GM10847 (cell line): Measurements from ENCODE around the gene OPRL1.

ENCODE experiments used
- POLR2A ChIP-seq: IDR thresholded peaks from 2 replicates; pipeline ENCODE4 v1.6.1; 2011; ENCODE audit not compliant: insufficient read length; ENCODE audit errors: extremely low read depth

The OPRL1 gene

GRCh38 chr20:64115171-64115911 lies 35.5 kb downstream of the OPRL1 start:
- TF ChIP-seq POLR2A, result no peak

DNA sequence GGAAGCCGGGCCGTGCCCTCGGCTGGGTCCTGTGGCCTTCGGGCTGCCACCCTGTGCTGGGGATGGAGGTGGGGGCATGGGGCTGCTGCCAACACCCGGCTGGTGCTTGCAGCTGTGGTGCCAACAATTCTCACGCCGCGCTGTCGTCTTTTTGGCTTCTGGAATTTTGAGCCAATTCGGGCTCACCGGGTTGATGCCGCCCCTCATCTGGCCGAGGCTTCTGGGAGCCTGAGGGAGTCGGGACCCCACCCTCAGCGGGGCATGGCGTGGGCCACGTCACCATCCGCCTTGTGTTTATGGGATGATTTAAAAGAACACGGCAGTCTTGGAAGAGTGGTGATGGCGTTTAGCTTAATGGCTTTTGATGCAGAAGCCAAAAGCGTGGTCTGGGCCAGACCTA lies 36.1 kb downstream of the OPRL1 start:
- no peak for TF ChIP-seq POLR2A

DNA sequence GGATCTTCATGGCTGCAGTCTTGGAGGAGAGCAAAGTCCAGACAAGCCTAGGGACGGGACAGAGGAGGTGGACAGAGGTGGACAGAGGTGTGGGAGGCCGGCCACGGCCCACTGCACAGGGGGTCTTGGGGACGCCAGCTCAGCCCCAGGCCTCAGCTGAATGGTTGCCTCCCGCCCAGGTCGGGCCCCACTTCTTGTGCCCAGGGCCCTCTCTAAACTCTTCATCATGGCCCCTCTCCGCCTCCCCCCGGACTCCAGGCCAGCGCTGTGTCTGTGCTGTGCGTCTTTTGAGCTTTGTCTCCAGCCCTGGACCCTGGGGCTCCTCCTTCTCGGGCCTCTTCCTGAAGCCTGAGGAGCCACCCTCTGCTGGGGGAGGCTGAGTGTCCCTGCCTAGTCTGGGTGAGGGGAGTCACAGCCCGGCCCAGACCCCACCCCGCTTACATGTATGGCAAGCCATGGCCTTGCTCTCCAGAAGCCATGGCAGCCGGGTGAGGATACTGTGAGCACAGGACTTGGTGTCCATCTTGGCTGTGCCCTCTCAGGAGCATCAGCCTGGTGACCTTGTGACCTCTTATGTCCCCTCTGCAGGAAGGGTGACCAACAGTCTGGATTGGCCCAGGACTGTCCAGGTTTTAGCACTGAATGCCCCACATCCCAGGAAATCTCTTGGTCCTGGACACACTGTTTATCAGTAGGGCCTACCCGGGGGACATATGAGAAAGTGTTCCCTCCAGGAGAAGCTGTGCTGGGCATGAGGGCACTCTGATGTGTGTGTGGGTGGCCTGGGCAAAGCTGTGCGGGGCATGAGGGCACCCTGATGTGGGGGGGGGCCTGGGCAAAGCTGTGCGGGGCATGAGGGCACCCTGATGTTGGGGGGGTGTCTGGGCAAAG lies 36.9 kb downstream of the OPRL1 start:
- no peak for TF ChIP-seq POLR2A

- TF ChIP-seq POLR2A, result no peak
Measured at GRCh38 chr20:64119301-64119680, 39.4 kb downstream of the OPRL1 start.

DNA sequence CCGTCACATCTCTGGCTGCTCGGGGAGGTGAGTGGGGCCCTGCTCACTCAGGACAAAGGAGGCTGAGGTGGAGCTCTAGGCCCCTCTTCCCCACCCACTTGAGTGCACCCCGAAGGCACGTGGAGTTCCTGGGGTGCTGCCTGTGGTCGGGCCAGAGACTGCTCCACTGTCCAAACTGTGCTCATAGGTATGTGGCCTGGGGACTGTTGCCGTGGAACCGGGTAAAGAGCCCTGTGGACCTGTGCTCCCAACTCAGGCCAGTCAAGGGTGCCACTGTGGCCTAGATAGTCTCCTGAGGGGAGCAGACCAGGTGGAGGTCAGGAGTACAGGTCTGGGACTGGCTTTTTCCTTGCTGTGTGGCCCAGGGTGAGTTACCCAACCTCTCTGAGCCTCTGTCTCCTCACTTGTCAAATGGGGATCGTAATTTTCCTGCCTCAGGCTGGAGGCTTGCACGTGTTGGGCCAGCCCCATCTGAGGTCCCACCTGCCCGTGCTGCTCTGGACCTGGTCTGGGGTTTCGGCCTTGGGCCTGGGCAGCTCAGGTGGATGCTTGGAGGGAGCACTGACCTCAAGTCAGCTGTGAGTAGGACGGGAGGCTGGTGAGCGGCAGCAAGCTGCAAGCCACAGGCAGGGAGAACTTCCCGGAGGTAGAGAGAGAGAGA lies 39.9 kb downstream of the OPRL1 start:
- no peak for TF ChIP-seq POLR2A

DNA sequence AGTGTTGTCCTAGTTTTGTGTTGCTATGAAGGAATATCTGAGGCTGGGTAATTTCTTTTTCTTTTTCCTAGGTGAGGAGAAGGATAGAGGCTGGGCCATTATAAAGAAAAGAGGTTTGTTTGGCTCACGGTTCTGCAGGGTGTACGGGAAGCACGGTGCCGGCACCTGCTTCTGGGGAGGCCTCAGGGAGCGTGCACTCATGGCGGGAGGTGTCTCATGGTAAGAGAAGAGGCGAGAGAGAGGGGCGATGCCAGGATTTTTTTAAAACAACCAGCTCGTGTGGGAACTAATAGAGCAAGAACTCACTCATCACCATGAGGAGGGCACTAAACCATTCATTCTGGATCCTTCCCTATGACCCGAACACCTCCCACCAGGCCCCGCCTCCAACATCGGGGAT lies 41.7 kb downstream of the OPRL1 start:
- TF ChIP-seq POLR2A, result no peak

GRCh38 chr20:64129146-64129782 lies 49.4 kb downstream of the OPRL1 start:
- no peak for TF ChIP-seq POLR2A

DNA sequence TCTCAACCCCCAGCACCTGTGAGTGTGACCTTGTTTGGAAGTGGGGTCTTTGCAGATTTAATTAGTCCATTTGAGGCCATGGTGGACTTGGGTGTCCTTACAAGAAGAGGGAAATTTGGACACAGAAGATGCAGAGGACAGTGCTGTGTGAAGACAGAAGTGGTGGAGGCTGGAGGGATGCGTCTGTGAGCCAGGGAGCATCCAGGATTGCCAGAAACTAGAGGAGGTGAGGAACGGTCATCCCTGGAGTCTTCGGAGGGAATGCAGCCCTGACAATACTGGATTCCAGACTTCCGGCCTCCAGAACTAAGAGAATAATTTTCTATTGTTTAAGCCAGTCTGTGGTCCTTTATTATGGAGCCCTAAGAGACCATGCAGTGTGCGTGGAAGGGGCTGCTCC lies 50.4 kb downstream of the OPRL1 start:
- TF ChIP-seq POLR2A, result no peak

DNA sequence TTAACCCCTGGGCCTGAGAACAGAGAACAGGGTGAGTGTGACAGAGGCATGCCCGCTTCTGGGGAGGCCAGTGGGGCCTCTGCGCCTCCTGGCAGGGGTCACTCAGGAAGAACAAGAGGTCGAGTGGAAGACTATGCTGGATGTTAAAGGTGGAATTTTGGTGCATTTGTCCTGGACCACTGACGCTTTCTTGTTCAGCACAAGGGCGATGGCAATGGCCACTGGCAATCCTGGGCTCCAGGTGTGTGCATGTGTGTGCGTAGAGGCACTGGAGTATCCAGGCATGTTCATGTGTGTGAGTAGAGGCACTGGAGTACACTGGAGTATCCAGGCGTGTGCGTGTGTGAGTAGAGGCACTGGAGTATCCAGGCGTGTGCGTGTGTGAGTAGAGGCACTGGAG lies 51.0 kb downstream of the OPRL1 start:
- no peak for TF ChIP-seq POLR2A

GRCh38 chr20:64131406-64131805 lies 51.5 kb downstream of the OPRL1 start:
- no peak for TF ChIP-seq POLR2A

- TF ChIP-seq POLR2A, result no peak
Measured at GRCh38 chr20:64133951-64134407, 54.1 kb downstream of the OPRL1 start.

DNA sequence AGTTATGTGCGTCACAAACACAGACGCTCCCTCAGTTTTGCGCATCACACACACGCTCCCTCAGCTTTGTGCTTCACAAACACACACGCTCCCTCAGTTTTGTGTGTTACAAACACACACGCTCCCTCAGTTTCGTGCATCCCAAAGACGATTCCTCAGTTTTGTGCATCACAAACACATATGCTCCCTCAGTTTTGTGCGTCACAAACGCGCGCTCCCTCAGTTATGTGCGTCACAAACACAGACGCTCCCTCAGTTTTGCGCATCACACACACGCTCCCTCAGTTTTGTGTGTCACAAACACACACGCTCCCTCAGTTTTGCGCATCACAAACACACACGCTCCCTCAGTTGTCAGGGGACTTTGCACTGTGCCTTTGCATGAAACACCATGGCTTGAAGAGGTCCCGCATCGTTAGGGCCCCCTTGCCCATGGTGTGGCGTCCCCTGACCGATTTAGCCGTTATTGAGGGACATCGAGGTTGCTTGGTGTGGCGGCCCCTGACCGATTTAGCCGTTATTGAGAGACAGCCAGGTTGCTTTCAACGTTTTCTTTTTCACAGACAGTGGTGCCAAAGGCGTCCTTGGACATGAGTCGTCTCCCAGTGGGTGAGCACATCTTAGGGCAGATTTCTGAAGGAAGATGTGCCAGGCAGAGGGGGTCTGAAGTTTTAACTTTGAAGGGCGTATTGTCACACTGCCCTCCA lies 56.3 kb downstream of the OPRL1 start:
- TF ChIP-seq POLR2A, result no peak

GRCh38 chr20:64137598-64138031 lies 57.7 kb downstream of the OPRL1 start:
- no peak for TF ChIP-seq POLR2A

- TF ChIP-seq POLR2A, result no peak
Measured at GRCh38 chr20:64138276-64138815, 58.5 kb downstream of the OPRL1 start.
